GM19043 (cell line): ENCODE data around the gene TBX18.

ENCODE experiments used
- ATAC-seq: cut with Tn5 transposase; IDR thresholded peaks from one replicate; pipeline ENCODE4 v1.9.1; 2021; ENCODE audit warnings: low read depth; ENCODE audit not compliant: unreplicated experiment

The TBX18 gene

DNA sequence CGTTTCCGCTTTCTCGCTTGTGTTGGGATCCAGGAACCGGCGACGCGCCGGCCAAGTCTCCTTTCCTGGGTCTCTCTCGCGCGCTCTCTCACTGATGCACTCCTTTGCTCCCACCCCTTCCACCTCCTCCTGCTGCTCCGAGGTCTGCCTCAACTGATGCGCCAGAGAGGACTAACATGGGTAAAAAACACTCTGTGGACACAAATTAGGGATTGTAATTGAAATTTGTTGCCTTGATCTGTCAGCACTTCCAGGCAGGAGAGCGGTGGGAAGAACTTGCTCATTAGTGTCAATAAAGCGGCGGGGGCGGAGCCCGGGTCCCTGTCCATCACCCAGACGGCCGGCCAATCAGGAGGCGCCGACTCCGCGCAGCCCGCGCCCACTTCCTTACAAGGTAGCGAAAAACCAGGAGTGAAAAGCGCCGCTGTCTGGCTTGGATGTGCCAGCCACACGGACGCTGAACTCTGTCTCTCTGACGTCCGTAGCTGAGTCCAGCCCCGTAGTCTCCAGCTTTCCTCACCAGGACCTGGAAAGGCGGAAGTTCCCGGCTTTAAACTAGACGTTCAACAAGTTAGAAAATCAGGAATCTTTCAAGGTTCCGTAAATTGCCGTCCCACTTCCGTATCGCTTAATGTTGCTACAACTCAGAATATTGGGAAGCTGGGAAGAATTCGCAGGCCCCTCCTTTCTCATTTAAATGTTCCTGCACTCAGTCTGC is at the start of gene TBX18:
TSS of gene TBX18 (minus strand) at position 267 of the 718 bp plus-strand sequence. CDS start 417 bp downstream, outside the sequence.
- ATAC-seq = no peak

GRCh38 chr6:84811351-84811750 is 47.0 kb upstream of the TBX18 start:
- ATAC-seq = no peak

GRCh38 chr6:84809455-84809854 is 45.1 kb upstream of the TBX18 start:
- no peak for ATAC-seq

DNA sequence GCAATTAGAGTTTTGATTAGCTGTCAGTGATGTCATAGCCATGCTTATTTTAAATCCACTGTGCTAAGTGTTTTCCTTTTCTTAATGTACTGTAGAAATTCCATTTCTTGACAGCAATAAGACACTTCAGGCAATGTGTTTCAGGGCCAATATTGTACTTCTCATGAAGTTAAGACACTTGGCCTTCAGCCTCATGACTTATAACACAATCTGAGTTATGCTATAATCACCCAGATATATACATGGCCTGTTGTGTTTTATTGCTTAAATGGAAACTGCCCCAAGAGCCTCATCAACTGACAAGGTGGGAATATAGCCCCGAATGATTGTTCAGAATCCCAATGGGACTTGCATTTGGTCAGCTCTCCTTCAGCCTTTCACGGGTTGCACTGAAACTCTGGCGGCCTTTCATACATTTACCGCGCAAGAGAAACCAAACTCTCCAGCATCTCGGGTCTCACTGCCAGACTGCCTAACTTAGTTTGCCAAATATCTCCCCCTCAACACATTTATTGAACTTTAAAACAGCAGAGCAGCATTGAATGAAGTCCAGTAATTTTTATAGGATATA is 44.2 kb upstream of the TBX18 start:
- ATAC-seq = no peak

- no peak for ATAC-seq
Measured at GRCh38 chr6:84805145-84805544, 40.7 kb upstream of the TBX18 start.

DNA sequence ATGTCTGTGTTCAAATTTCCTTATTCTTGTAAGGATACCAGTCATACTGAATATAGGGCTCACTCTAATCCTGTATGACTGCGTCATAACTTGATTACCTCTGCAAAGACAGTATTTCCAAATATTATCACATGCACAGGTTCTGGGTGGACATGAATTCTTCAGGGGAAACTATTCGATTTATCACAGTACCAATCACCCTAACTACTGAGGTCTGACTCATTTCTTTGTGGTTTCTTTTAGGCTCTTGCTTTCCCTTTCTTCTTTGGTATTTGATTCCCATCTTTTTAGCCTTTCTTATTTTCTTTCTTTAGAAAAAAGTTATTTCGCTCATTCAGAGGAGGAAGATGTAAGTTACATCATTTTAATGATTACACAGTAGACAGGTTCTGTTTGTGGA is 40.3 kb upstream of the TBX18 start:
- no peak for ATAC-seq

GRCh38 chr6:84801250-84801649 is 36.9 kb upstream of the TBX18 start:
- ATAC-seq = no peak

DNA sequence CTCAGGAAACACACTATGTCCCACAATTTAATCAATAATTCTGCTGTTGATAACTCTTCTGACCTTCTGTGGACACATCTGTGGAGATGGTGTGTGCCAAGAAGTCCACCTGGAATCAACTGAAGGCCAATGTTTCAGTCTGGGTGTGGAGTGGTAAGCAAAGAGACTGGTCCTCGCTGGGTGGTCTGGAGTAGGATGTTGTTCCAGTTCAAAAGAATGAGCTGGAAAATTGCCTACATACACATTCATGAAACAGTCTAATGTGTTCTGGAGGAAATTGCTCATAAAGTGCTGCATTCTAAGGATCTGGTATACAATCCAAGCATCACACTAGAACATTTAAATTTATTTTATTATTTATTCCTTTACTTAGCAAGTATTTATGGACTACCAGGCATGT is 33.9 kb upstream of the TBX18 start:
- ATAC-seq = no peak

DNA sequence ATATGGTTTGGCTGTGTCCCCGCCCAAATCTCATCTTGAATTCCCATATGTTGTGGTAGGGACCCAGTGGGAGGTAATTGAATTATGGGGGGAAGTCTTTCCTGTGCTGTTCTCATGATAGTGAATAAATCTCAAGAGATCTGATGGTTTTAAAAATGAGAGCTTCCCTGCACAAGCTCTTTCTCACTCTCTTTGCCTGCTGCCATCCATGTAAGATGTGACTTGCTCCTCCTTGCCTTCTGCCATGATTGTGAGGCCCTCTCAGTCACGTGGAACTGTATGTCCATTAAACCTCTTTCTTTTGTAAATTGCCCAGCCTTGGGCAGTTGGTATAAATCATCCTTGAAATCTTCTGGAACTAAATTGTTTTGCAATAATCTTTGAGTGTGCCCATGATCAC is 31.9 kb upstream of the TBX18 start:
- ATAC-seq = no peak

GRCh38 chr6:84791927-84792326 is 27.5 kb upstream of the TBX18 start:
- ATAC-seq = no peak

- no peak for ATAC-seq
Measured at GRCh38 chr6:84791233-84791632, 26.8 kb upstream of the TBX18 start.

DNA sequence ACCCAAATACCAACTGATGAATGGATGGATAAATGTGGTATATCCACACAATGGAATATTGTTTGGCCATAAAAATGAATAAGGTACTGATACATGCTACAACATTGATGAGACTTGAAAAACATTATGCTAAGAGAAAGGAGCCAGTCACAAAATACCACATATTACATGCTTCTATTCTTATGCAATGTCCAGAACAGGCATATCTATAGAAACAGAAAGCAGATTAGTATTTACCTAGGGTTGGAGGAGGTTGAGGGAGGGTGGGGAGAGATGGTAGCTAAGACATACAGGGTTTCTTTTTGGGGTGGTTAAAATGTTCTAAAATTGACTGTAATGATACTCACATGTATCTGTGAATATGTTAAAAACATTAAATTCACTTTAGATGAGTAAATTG is 24.8 kb upstream of the TBX18 start:
- no peak for ATAC-seq

- no peak for ATAC-seq
Measured at GRCh38 chr6:84788689-84789088, 24.3 kb upstream of the TBX18 start.

- ATAC-seq = no peak
Measured at GRCh38 chr6:84785671-84786070, 21.3 kb upstream of the TBX18 start.

- no peak for ATAC-seq
Measured at GRCh38 chr6:84779917-84780316, 15.5 kb upstream of the TBX18 start.

GRCh38 chr6:84779380-84779779 is 15.0 kb upstream of the TBX18 start:
- ATAC-seq = no peak

DNA sequence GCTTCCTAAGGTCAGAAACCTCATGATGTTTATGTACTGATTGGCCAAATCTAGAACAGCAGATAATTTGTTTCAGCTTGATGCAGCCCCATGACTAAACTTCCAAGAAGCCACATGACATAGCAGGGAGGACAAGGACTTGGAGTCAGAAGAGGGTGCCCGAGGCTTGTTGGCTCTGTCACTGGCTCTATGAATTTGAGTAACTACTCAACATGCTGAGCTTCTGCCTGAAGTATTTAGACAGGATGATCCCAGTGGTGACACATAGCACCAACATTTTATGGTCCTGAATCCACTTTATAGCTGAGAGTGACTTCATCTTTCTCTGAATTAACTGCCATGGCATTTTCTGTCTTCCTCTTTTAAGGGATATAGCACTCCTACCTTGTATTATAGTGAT is 13.5 kb upstream of the TBX18 start:
- no peak for ATAC-seq

GRCh38 chr6:84776392-84776791 is 12.0 kb upstream of the TBX18 start:
- no peak for ATAC-seq

DNA sequence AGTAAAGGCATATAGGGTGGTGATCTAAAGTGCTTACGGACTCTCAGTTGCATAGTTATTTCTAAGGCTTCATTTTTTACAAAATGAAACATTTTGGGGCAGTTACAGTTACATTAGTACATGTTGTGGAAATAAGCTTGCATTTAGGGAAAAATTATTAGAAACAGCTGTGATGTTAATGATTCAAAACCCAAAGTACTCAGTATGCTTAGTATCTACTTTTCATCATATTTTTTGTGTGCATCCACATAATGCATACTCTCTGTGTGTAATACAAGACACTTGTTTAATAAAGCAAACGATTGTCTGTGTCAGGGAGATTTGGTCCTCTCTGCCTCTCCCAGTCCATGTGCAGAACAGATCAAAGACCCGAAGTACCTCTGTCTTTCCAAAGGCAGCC is 11.4 kb upstream of the TBX18 start:
- ATAC-seq = no peak

GRCh38 chr6:84774985-84775284 is 10.5 kb upstream of the TBX18 start:
- ATAC-seq = no peak

DNA sequence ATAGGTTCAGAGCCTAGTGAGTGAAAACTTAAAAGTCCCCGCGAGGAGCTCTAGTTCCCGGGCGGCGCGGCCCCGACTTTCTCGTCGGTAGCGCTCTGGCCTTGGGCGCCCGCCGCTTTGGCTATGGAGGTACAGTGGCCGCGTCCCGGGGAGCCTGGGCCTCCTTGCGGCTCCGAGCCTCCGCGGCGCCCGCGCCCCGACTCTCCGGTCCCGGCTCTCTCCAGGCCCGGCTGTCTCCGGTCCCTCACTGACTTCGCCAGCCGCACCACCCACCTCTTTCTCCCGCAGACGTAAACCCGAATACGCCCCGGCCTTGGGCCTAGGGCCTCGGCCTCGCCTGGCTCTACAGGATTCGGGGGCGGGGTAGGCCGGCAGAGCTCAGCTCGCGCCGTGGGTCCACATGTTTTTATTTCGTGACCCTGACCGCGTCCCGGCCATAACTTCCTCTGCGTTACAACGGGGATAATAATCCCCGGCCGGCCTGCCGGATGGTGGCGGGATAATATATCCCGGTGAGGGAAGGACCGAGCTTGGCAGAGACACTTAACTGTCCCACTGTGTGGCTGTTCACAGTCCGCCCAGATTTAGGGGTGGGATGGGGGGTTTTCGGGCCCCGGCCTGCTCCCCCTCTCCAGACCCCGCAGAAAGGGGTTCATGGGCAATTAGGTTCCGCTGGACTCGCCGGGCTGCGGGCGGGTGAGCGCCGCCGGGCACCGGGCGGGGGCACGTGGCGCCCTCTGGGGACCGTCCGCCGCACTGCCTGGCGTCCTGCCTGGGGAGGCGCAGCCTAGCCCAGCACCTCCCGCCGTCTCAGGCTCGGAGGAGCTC is 10.0 kb upstream of the TBX18 start:
- ATAC-seq = peak; percentile 75
